IPS DF 19.7 (cell line): ENCODE results near the gene NUP153.
"Not testable (repeated sequence)": the region's sequence is repeated elsewhere in the genome, so short reads cannot be mapped to it uniquely, and the experiment has no call there.

ENCODE experiments used
- DNase-seq: peaks from one replicate; pipeline ENCODE4 v3.0.0-alpha.2; 2013; ENCODE audit warnings: low read depth, low spot score

NUP153 gene

DNA sequence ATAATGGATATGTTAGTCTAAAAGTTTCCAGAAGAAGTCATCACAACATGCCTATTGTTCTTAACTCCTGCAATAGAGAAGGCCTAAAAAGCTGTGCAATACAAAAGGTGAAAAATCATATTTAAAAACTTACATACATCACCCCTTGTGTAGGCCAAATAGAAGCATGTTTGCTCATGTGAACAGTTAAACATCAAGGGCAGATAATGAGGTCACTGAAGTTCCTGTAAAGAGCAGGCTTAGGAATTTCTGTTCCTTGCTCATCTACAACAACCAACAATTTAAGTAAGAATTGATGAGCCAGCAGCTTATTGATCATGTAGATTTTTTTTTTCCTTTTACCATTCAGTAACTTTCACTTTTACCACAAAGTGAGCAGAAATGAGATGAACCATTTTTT is 7.5 kb upstream of the NUP153 start:
- no peak for DNase-seq

DNA sequence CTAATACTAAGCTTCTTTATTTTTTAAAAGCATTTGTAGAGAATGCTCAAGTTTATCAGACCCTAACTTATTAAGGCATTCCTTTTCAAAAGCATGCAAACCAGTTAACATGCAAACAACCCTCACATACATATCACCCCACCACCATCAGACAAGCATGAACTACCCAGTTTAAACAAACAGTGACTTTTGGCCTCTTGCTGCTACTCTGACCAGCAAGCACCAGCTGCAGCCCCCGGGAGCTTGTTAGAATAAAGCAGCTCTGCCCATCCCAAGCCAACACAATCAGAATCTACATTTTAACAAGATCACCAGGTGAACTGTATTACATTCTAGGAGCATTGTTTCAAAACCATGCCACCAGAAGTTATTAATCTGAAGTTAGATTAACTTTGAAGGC is 5.9 kb upstream of the NUP153 start:
- DNase-seq, result no peak

DNA sequence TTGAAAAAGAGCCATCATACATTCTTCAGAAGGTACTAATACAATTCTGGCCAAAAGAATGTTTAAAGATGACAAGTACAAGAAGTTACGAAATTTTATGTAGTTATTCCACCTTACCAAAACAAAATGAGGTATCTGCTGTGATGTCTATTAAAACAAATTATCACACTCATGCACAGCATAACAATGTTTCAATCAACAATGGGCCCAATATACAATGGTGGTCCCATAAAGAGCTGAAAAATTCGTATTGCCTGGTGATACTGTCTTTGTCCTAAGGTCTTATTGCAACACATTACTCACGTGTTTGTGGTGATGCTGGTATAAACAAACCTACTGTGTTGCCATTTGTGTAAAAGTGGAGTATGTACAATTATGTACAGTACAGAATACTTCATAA is 3.6 kb upstream of the NUP153 start:
- no peak for DNase-seq

DNA sequence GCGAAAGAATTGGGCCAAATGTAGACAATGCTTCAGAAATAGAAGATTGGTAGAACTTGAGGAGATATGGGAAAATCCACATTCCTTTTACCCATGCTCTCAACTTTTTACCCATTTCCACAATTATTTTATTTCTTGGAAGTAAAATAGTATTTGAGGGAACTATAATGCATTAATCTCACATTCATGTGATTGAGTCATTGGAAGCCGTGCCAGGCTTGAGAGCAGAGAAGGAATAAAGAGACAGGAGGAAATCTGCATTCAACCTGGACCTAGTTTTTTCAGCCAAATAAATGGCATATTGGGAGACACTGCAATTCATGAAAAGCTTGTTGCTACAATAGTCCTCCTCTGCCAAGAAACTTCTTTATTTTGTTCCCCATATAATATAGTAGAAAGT is 2.8 kb upstream of the NUP153 start:
- no peak for DNase-seq

DNA sequence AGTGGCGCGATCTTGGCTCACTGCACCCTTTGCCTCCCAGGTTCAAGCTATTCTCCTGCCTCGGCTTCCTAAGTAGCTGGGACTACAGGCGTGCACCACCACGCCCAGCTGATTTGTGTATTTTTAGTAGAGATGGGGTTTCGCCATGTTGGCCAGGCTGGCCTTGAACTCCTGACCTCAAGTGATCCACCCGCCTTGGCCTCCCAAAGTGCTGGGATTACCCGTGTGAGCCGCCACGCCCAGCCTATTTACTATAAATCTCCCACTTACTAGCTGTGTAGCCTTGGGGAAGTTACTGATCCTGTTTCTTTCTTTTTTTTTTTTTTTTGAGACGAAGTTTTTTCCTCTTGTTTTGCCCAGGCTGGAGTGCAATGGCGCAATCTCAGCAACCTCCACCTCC is 1.3 kb upstream of the NUP153 start:
- not testable (repeated sequence) for DNase-seq

DNA sequence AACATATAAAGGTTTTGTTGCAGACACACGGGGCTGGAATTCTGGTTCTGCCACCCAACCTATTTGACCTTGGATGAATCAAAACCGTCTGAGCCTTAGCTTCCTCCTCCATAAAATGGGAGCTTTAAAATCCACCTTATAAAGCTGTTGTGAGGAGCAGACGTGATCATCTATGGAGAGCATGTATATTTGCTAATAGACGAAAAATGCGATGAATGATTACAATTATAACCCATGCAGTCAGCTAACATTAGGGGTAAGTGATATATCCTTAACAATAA is 586 bp upstream of the NUP153 start:
- no peak for DNase-seq

DNA sequence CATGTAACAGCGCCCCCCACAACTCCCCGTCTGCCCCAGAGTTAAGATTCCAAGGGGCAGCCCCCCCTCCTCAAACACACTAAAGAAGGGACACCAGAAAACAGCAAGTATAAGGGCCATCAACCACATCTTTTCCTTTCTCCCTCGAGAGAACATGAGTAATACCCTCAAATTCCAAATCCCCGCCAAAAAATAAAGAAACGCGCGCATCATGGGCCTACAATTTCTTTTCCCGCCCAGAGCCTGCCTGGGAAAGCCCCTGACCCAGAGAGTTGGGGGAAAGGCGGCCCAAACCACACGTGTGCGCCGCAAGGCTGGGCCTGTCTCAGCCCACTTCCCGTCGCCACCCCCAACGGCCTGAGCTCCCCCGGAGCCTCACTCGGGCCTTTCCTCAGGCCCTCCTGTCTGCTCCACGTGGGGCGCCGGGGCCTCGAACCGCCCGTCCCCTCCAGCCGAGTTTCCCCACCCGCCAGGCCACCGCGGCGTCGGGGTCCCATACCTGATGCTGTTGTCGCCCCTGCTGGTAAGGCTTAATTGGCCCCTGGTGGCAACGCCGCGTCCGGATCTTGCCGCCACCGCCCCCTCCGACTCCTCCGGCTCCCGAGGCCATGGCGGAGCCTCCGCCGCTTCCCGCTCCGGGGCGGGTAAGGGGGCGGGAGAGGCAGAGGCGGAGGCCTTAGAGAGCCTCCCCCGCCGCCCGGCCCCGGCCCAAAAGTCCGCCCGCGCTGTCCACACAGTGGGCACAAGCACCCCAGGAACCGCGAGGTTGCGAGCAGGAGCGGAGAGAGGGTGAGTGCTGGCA is 746 bp downstream of the NUP153 start:
- no peak for DNase-seq

DNA sequence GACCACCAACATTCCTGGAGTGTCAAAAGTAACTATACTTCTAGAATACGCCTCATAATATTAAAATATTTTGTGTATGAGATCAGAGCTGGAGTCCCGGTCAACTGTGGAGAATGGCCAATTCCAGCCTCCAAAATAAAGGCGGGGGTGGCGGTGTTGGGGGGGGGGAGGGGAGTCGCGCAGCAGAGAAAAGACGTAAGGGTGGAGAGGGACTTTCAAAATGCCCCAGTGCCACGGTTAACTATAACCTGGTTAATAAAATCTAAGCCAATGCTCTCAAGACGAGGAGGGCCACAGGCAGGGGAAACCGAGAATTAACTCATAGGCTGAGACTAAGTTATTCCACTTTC is 1.3 kb downstream of the NUP153 start:
- DNase-seq, result no peak

DNA sequence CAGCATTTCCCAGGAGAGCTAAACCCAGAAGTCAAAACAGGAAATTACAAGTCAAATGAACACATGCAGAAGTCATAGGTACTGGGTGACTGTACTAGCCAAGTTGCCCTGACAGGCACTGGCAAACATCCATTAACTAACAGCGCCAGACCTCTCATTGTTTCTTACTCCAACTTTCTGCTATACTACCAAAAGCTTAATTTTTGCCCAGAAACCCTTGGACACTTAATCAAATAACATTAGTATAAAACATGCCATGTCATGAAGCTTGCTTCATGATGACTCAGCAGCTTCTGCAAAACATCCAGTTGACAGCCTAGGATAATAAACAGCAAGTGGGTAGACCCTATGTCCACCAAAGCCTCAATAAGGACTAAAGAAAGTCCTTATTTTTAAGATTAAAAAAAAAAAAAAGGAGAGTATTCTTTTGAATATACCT is 3.5 kb downstream of the NUP153 start:
- no peak for DNase-seq

DNA sequence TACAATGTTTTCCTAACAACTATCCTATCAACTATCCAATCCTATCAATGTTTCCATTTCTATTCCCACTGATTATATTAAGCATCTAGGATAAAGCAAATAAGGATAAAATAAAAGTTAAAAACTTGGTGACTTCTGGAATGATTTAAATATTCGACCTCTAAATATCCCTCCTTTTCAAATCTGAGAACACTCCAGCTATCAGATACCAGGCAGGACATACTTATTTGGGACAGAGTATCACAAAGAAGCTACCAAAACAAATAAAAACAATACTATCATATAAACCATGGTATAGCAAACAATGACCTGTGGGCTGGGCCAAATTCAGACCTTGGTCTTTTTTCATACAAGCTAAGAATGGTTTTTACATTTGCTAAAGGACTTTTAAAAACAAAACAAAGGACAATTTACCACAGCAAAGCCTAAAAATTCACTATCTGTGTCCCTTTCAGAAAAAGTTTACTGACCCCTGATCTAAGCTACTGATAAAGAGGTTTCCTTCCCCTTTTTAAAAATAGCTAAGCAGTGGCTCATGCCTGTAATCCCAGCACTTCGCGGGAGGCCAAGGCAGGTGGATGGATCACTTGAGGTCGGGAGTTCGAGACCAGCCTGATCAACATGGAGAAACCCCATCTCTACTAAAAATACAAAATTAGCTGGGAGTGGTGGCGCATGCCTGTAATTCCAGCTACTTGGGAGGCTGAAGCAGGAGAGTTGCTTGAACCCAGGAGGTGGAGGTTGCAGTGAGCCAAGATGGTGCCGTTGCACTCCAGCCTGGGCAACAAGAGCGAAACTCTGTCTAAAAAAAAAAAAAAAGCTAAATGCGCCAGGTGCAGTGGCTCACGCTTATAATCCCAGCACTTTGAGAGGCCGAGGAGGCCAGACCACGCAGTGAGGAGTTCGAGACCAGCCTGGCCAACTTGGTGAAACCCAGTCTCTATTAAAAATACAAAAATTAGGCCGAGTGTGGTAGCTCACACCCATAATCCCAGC is 6.0 kb downstream of the NUP153 start:
- DNase-seq, result no peak

DNA sequence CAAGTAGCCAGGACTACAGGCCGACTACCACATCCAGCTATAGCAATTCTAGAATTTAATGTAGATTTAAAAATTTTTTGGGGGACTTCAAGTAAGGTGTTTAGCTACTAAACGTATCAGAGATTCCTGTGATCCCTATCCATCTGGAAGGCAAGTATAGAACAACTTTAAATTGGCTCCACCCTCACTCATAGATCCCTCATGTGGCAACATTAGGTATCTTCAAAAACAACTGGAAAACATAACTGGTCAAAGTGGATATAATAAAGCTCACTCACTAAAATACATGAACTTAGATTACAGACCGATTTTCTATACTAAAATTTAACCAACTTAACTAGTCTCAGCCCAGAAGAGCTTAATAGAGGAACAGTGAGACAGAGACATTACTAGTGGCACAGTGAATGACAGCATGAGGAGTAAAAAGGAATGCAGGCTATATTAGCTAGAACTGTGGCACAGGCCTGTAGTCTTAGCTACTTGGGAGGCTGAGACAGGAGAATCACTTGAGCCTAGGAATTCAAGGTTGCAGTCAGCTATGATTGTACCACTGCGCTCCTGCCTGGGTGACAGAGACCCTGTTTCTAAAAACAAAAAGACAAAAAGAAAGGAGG is 14.7 kb downstream of the NUP153 start:
- DNase-seq, result no peak

DNA sequence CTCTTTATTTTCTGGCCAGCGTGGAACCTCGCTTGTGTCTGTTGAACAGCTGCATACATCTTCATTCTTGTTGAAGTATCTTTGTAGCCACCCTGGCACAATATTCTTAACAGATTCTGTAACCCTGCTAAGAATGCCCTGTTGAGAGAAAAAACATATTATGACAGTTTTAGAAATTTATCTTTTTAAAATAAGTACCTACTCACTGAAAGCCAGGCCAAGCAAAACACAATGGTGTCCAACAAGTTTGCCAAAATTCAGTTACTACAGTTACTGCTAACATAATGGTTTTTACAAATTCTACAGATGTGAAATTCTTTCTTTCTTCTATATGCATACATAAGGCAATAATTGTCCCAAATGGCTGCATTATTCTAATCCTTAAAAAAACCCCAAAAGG is 18.2 kb downstream of the NUP153 start:
- no peak for DNase-seq

DNA sequence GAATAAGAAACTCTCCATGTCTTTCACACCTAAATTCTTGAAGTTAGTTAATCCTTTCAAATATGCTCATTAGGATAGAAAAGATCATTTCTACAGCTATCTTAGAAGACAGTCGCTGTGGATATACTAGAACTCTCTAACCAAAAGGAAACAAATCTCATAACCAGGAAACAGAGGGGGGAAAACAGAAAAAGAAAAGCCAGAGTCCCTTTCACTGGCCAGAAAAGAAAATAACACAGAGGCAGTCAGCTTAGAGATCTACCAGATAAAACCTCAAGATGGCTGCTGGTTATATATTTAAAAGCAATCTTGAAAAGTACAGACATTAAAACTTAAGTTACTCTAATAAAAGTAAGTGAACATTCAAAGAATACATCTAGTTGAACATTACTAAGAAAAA is 19.6 kb downstream of the NUP153 start:
- DNase-seq, result no peak

DNA sequence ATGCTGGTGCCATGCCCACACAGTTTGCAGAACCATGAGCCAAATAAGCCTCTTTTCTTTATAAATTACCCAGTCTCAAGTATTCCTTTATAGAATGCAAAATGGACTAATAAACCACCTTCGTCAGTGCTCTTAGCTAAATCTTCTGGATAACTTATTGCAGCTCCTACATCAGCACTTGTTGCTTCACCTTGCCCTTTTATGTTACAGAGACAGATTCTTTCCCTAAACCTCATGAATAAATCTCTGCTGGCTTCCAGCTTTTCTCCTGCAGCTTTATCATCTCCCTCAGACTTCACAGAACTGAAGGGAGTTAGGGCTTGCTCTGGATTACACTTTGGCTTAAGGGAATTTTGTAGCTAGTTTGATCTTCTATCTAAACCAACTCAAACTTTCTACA is 22.6 kb downstream of the NUP153 start:
- no peak for DNase-seq

DNA sequence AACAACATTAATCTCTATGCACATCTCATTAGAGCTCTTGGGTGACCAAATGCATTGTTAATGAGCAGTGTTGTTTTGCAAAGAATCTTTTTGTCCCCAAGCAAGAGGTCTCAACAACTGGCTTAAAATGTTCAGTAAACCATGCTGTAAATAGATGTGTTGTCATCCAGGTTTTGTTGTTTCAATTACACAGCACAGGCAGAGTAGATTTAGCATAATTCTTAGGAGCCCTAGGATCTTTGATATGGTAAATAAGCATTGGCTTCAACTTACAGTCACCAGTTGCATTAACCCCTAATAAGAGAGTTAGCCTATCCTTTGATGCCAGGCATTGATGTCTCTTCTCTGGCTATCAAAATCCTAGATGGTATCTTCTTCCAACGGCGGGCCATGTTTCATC is 23.3 kb downstream of the NUP153 start:
- no peak for DNase-seq

DNA sequence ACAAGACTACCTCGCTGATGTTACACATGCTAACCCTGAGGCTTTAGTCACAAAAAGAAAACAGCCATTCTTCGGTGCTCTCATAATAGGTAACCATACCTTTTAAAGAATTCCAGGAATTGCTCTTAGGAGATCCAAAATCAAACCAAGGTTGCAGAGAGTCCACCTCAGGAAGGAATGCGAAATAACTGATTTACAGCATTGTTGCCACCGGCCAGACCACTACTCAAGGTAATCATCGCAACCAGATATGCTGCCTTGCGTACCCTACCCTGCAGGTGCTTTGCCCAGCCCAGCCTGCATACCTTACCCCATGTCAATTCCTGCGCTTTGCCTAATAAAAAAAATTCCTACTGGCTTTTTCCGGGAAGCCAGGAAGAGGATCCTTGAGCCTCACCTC is 27.0 kb downstream of the NUP153 start:
- DNase-seq, result peak; percentile 9

DNA sequence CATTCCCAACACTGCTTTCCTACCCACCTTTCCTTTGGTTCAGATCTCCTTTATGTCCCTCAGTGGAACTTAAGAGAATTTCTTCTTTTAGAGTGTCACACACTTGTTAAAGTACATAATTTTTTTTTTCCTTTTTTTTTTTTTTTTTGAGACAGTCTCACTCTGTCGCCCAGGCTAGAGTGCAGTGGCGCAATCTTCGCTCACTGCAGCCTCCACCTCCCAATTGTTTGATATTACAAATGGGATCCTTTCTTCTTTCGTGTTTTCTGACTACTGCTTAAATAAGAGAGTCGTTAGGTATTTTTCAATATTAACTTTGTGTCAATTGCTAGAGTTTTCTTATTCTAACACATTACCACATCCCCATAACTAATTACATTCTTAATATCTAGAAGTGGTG is 29.1 kb downstream of the NUP153 start:
- DNase-seq, result no peak

DNA sequence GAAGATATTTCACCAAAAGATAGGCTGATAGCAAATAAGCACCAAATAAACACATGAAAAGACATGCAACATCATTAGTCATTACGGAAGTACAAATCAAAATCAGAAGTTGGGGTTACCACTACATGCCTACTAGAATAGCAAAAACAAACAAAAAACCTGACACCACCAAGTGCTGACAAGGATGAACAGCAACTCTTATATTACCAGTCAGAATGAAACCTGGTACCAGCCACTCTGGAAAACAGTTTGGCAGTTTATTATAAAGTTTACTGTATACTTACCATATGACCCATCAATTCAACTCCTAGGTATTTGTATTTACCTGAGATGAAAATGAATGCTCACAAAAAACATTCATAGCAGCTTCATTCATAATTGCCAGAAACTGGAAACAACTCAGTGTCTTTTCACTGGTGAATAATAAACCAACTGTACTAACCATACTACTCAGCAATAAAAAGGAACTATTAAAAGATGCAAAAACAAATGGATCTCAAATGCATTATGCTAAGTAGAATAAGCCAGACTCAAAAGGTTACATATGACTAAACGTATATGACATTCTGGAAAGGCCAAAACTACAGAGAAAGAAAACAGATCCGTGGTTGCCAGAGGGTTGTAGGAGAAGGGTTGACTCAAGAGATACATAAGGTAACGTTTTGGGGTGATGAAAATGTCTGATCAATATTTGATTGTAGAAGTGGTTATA is 33.0 kb downstream of the NUP153 start:
- no peak for DNase-seq

DNA sequence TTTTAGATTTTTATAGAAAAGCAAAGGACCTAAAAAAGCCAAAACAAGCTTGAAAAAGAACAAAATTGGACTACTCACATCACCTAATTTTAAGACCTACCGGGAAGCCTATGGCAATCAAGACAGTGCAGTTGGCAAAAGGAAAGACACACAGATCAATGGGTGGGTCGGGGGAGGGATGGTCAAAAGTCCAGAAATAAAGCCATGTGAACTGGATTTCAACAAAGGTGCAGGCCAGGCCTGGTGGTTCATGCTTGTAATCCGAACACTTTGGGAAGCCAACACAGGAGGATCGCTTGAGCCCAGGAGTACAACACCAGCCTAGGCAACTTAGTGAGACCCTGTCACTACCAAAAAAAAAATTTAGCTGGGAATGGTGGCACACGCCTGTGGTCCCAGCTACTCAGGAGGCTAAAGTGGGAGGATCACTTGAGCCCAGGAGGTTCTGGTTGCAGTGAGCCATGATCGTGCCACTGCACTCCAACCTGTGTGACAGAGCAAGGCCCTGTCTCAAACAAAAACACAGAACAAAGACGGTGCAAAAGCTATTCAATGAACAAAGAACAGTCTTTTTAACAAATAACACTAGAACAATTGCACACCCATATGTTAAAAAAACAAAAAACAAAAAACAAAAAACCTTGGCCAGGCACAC is 34.5 kb downstream of the NUP153 start:
- no peak for DNase-seq

DNA sequence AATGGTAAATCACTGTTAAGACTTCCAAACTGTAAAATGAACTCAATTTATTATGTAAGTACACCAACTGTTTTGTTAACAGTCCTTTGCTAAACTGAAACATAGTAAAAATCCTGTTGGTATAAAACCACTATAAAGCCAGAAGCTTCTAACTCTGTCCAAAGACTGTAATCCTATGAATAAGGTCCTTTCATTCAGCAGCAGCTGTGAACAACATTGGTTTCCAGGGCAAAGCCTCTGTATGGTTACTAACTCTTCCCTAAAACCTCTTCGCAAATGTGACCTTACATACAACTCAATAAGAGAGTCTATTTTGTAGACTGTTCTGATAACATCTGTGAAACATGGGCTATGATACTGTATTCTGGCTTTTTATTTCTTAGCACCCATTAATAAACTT is 40.1 kb downstream of the NUP153 start:
- DNase-seq, result no peak

DNA sequence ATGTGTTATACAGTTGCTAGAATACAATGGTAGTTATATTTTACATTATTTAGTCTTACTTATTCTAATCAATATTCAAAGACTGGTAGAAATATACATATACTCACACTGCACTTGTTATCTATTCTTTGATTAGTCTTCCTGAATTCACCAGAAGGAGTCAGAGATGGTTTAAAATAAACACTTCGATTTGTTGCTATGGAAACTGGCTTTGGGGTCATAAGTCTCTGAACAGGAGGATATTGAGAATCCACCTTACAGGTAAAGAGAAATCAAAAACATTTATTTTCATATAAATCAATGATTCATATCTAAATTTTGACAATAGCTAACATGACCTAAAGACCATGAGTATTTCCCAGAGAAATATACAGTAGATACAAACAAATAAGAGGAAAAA is 41.6 kb downstream of the NUP153 start:
- DNase-seq, result no peak

DNA sequence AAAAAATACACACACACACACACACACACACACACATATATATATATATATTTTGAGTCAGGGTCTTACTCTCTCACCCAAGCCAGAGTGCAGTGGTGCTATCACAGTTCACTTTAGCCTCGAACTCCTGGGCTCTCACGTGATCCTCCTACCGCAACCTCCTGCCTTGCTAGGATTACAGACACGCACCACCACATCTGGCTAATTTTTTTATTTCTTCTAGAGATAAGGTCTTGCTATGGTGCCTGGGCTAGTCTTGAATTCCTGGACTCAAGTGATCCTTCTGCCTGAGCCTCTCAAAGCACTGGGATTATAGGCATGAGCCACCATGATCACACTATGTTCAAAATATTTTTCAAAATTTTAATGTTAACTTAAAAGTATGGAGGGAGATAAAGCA is 43.5 kb downstream of the NUP153 start:
- DNase-seq, result no peak
